ENCODE results near the gene HEXB.
A peak's percentile ranks its signal among the peaks of the same experiment; 100 is the strongest.

The HEXB gene

DNA sequence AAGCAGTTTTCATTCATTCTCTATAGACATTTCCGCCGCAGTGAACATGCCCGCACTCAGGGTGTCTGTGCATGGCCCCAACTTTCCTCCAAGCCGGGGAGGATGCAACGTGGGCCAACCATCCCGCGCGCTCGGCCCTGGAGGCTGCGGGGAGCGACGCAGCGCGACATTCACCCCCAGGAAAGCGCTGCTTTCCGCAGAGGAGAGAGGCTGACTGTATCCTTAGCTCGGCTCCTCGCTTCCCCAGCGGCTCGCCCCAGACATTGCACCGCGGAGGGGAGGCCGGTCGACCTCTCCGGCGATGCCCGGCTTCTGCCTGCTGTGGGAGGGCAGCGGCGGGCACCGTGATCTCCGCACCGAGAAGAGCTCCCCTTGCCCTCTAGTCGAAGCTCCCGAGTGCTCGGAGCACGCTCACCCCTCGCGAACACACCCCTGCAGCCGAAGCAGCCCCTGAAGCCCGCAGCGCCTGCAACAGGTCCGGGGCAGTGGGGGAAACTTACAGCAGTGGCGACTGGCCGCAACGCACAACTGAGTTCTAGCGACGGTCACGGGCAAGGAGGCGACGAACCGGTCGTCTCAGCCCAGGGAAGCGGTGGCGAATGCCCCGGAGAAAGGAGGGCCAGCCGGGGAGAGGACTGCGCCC lies 45.1 kb upstream of the HEXB start:
- DNase-seq (ENCODE audit: low spot score): no peak
- ChIA-PET POLR2A (ENCODE audit: low non-redundant PET) (interaction anchor here (1.2 kb wide), 1 partner anchor 8 kb away, joined by 3 read pairs; no protein-coding TSS in a partner anchor), CTCF (interaction anchor here (0.6 to 3.3 kb wide), 17 partner anchors 14 to 738 kb away, joined by 3 to 16 read pairs (median 4); no protein-coding TSS in a partner anchor)
- TF ChIP-seq, protein P1, sequence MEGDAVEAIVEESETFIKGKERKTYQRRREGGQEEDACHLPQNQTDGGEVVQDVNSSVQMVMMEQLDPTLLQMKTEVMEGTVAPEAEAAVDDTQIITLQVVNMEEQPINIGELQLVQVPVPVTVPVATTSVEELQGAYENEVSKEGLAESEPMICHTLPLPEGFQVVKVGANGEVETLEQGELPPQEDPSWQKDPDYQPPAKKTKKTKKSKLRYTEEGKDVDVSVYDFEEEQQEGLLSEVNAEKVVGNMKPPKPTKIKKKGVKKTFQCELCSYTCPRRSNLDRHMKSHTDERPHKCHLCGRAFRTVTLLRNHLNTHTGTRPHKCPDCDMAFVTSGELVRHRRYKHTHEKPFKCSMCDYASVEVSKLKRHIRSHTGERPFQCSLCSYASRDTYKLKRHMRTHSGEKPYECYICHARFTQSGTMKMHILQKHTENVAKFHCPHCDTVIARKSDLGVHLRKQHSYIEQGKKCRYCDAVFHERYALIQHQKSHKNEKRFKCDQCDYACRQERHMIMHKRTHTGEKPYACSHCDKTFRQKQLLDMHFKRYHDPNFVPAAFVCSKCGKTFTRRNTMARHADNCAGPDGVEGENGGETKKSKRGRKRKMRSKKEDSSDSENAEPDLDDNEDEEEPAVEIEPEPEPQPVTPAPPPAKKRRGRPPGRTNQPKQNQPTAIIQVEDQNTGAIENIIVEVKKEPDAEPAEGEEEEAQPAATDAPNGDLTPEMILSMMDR (conservative IDR thresholded peaks at IDR 0.05; ENCODE audit: low read depth): no peak
- peak overlapping the region; percentile 97 for H3K27ac ChIP-seq

DNA sequence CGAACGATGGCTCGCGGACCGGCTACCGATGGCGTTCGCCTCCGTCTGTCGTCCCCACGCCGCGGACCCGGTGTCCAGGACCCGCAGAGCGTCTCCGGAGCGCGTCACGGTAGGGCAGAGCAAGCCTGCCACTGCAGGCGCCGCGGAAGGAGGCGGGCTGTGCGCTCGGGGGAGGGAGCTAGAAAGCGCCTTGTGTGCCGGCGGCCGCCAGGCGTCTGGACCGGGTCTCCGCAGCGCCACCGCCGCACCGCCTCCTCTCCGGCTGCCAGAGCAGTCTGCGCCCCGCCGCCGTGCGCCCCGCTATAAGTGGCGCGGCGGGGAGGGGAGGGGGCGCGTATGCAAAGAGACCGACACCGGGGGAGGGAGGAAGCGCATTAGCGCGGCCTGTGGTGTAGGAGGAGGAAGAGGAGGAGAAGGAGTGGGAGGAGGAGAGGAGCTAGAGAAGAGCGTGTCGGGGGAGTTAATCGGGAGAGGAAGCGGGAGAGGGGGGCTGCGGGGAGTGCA lies 44.5 kb upstream of the HEXB start, which contains the start of gene ENC1:
TSS of gene ENC1 (minus strand) at position 279 of the 504 bp plus-strand sequence. CDS start 4,243 bp downstream, outside the sequence.
- POLR2A ChIA-PET (ENCODE audit: low non-redundant PET): interaction anchor here (0.5 to 1.2 kb wide), 5 partner anchors 9 to 734 kb away, joined by 3 to 9 read pairs (median 3); no protein-coding TSS in a partner anchor
- H3K27ac ChIP-seq: peak within 1 kb of the TSS; percentile 97
- CTCF ChIA-PET: interaction anchor here (0.5 to 3.3 kb wide), 24 partner anchors 8 to 1334 kb away, joined by 3 to 16 read pairs (median 3); no protein-coding TSS in a partner anchor
- DNase-seq (ENCODE audit: low spot score): peak; percentile 68
- TF ChIP-seq, protein P1 (conservative IDR thresholded peaks at IDR 0.05; ENCODE audit: low read depth): peak; percentile 67

DNA sequence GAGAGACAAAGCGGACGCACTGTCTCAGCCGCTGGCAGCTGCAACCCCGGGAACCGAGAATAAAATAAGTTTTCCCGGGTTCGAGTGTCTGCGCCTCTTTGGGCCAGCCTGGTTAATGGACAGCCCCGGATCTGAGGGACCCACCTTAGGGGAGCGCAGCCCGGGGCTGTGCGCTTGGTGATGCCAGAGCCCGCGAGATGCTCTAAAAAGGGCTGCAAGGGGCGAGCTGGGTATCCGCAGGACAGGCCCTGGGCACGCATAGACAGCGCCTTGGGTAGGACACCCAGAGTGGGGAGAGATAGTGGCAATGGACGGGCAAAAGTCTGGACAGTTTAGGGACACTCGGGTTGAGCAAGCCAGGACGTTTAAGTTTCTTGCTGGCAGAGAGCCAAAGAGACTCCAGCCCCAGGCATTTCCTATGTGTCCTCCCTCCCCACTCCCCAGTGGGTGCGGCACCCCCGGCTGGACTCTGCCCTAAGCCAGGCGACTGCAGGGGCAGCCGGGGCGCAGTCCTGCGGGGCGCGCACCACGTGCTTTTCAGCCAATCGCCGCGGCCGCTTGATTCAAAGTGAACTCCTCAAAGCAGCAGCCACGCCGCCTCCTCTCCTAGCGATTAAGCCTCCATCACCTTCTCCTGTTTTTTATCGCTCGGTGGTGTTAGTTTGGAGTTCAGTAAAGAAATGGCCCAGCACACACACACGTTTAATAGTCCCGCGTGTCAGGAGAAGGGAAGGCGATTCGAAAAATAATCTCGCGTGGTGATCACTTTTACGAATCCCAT lies 43.9 kb upstream of the HEXB start:
- peak overlapping the region; percentile 97 for H3K27ac ChIP-seq
- DNase-seq (ENCODE audit: low spot score): peak; percentile 70
- TF ChIP-seq, protein P1 (conservative IDR thresholded peaks at IDR 0.05; ENCODE audit: low read depth): no peak
- CTCF ChIA-PET: interaction anchor here (0.5 to 3.3 kb wide), 22 partner anchors 8 to 1333 kb away, joined by 3 to 16 read pairs (median 3); no protein-coding TSS in a partner anchor
- POLR2A ChIA-PET (ENCODE audit: low non-redundant PET): interaction anchor here (0.5 to 1.2 kb wide), 5 partner anchors 10 to 735 kb away, joined by 3 to 9 read pairs (median 3); no protein-coding TSS in a partner anchor

DNA sequence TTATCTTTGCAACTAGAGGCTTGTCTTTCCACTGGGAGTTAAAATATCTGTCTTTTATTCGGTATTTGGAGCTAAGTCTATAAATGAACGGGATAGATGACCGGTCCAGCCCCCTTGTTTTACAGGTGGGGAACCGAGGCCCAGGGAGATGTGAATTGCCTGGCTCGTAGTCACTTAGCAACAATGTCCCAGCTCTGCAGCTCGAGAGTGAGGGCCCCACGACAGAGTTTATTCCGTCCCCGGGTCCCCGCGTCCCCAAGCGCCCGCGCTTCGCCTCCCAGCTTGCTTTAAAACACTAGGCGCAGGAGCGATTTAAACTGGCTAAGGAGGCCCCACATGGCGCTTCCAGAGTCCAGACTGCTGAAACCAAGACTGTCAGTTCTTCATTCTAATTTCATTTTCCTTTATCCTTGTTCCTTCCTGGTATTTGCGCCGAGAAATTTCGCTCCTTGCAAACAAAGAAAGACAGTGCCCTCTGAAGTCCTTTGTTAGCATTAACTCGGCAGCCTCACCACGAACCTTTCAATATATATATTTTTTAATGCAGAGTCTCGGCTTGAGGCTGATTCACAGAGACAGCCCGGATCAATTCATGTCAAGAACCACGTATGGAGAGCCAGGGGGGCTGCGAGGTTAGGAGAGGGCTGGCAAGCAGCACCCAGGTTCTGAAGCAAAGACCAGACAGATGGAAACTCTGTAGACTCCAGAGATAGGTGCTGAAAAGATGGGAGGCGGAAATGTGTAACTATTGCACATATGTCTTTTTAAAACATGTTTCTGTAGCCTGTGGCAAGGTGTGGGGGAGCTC lies 43.1 kb upstream of the HEXB start:
- ChIA-PET POLR2A (ENCODE audit: low non-redundant PET) (no interaction called here), CTCF (interaction anchor here (0.5 to 3.3 kb wide), 8 partner anchors 116 to 881 kb away, joined by 3 to 16 read pairs (median 3); no protein-coding TSS in a partner anchor)
- H3K27ac ChIP-seq: peak overlapping the region; percentile 97
- peak; percentile 57 for DNase-seq (ENCODE audit: low spot score)
- TF ChIP-seq, protein P1 (conservative IDR thresholded peaks at IDR 0.05; ENCODE audit: low read depth): peak; percentile 87

DNA sequence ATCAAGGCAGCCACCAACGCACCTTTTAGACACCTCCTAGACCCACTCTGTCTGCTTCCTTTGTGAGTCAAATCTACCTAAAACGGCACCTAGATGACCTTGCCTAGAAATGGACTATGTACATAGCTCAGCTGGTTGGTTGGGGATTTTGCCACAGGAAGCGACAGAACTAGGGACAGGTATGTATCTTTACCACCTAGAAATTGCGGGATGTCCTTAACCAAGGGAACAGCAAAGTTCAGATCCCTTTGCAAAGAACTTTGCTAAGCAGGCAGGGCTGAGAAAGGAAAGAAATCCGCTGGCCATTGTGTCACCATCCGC lies 42.5 kb upstream of the HEXB start:
- no peak for DNase-seq (ENCODE audit: low spot score)
- TF ChIP-seq, protein P1 (conservative IDR thresholded peaks at IDR 0.05; ENCODE audit: low read depth): no peak
- ChIA-PET POLR2A (ENCODE audit: low non-redundant PET) (no interaction called here), CTCF (interaction anchor here (0.7 to 1.1 kb wide), 3 partner anchors 210 to 736 kb away, joined by 3 to 5 read pairs (median 3); no protein-coding TSS in a partner anchor)
- peak overlapping the region; percentile 97 for H3K27ac ChIP-seq

All from RWPE1 (cell line).